ENCODE results near the gene METTL6.
"Not testable (repeated sequence)": the region's sequence is repeated elsewhere in the genome, so short reads cannot be mapped to it uniquely, and the experiment has no call there.

METTL6 gene

DNA sequence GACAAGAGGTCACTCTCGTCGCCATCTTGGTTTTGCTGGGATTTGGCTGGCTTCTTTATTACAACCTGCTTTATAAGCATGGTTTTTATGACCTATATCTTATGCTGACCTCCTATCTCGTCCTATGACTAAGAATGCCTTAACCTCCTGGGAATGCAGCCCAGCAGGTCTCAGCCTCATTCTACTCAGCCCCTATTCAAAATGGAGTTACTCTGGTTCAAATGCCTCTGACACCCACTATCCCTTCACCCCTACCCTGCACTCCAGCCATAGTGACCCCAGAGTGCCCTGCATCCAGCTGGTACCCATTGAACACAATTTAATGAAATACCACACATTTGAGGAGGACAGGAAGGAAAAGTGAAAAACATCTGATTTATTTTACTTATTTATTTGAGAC, 23.4 kb downstream of the METTL6 start:
- H3K36me3 Mint-ChIP-seq, result peaks cover 0 to 11% of the 10 kb centered on the region in 2 donors
- no peak for DNase-seq
- H3K4me1 Mint-ChIP-seq, result peaks cover 14 to 44% of the 10 kb centered on the region in 2 donors
- no peak overlapping the region for H3K4me3 Mint-ChIP-seq
- no peak for ATAC-seq (replicated peaks)
- no peaks in the 10 kb centered on the region for H3K27me3 Mint-ChIP-seq
- no peak overlapping the region for H3K27ac Mint-ChIP-seq
- H3K9me3 Mint-ChIP-seq, result no peaks in the 10 kb centered on the region

DNA sequence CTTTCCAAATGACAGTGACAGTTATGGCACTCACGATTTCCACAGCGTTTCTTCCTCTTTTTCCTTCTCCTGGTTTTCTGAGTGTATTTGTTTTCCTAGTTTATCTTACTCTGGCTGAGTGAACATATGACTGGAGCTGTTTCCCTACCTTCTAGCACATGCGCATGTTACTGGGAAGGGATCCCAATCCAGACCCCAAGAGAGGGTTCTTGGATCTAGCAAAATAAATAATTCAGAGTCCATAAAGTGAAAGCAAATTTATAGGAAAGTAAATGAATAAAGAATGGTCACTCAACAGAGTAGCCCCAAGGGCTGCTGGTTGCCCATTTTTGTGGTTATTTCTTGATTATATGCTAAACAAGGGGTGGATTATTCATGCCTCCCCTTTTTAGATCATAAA, 23.8 kb downstream of the METTL6 start:
- H3K27ac Mint-ChIP-seq, result no peak overlapping the region
- peaks cover 0 to 10% of the 10 kb centered on the region in 2 donors for H3K36me3 Mint-ChIP-seq
- peaks cover 14 to 44% of the 10 kb centered on the region in 2 donors for H3K4me1 Mint-ChIP-seq
- no peaks in the 10 kb centered on the region for H3K9me3 Mint-ChIP-seq
- no peak for ATAC-seq (replicated peaks)
- no peak for DNase-seq
- H3K4me3 Mint-ChIP-seq, result no peak overlapping the region
- H3K27me3 Mint-ChIP-seq, result no peaks in the 10 kb centered on the region

DNA sequence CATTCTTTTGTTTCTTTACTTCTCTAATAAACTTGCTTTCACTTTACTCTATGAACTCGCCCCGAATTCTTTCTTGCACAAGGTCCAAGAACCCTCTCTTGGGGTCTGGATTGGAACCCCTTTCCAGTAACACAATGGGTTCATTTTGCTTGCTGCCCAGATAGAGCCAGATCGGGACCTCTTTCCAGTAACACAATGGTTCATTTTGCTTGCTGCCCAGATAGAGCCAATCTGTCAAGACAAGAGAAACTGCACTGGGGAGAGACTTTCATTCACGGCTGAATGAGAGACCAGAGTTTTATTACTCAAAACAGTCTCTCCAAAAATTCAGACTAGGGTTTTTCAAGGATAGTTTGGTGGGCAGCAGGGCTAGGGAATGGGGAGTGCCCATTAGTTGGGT, 25.4 kb downstream of the METTL6 start:
- Mint-ChIP-seq H3K4me3 (no peak overlapping the region), H3K27me3 (no peaks in the 10 kb centered on the region), H3K9me3 (peaks cover 0 to 4% of the 10 kb centered on the region in 2 donors), H3K36me3 (peaks cover 9 to 15% of the 10 kb centered on the region in 2 donors), H3K27ac (peak overlapping the region; percentile 44), H3K4me1 (peaks cover 14 to 44% of the 10 kb centered on the region in 2 donors)
- no peak for DNase-seq
- ATAC-seq (replicated peaks), result no peak

DNA sequence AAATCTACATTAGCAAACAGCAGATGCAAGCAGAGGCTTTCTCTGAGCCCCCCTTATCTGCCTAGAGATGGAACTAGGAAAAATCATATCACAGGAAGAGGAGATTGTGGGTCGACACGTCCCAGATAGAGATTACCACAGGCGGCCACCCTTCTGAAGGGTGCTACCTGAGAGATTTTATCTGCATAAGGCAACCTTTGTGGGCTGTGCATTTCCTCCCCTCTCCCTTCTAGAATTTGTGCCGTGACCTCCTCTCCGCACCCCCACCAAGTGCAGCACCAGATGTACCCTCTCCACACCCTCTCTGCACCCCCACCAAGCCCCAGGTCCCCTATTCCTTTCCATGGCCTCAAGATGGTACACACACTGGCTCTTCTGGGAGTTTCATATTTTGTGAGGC, 27.4 kb downstream of the METTL6 start:
- ATAC-seq (replicated peaks) (no peak), DNase-seq (no peak)
- Mint-ChIP-seq H3K27me3 (no peaks in the 10 kb centered on the region), H3K4me3 (no peak overlapping the region), H3K36me3 (peaks cover 20 to 27% of the 10 kb centered on the region in 2 donors), H3K4me1 (peaks cover 14 to 44% of the 10 kb centered on the region in 2 donors), H3K27ac (no peak overlapping the region), H3K9me3 (peaks cover 0 to 4% of the 10 kb centered on the region in 2 donors)

DNA sequence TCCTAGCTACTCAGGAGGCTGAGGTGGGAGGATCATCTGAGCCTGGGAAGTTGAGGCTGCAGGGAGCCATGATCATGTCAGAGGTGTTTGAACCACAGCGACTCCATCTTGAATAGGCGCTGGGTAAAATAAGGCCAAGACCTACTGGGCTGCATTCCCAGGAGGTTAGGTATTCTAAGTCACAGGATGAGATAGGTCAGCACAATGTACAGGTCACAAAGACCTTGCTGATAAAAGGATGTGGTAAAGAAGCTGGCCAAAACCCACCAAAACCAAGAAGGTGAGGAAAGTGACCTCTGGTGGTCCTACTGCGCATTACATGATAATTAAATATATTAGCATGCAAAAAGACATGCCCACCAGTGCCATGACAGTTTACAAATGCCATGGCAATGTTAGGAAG, 28.6 kb downstream of the METTL6 start:
- not testable (repeated sequence) for DNase-seq; H3K4me3 Mint-ChIP-seq; H3K27ac Mint-ChIP-seq; H3K27me3 Mint-ChIP-seq; H3K9me3 Mint-ChIP-seq; ATAC-seq (replicated peaks)
- Mint-ChIP-seq H3K36me3 (peaks cover 20 to 30% of the 10 kb centered on the region in 2 donors), H3K4me1 (peaks cover 7 to 37% of the 10 kb centered on the region in 2 donors)

DNA sequence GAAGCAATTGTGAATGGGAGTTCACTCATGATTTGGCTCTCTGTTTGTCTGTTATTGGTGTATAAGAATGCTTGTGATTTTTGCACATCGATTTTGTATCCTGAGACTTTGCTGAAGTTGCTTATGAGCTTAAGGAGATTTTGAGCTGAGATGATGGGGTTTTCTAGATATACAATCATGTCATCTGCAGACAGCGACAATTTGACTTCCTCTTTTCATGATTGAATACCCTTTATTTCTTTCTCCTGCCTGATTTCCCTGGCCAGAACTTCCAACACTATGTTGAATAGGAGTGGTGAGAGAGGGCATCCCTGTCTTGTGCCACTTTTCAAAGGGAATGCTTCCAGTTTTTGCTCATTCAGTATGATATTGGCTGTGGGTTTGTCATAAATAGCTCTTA, 34.1 kb downstream of the METTL6 start:
- H3K9me3 Mint-ChIP-seq; ATAC-seq (replicated peaks); H3K4me3 Mint-ChIP-seq; H3K27ac Mint-ChIP-seq; H3K27me3 Mint-ChIP-seq; DNase-seq: not testable (repeated sequence)
- Mint-ChIP-seq H3K4me1 (peaks cover 19 to 30% of the 10 kb centered on the region in 2 donors), H3K36me3 (peaks cover 20 to 21% of the 10 kb centered on the region in 2 donors)

DNA sequence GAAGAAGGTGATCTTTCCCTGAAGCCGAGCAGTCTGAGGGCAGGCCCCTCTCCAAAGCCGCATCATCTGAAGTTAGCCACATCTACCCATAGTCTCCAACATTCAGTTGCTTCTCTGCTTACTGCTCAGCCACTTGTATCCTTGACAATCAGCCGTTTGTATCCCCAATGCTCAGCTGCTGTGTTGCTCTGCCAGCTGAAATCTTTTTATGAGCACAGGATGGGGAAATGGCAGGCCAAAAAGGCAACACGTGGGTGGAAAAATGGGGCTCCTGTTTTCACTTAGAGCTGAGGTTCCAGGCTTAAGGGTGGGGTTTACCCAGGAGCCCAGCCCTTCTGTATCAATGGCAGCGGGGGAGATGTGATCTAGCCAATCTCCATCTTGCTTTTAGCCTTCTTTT, 36.3 kb downstream of the METTL6 start:
- ATAC-seq (replicated peaks), result peak in 1 of 2 donors; percentile 50
- Mint-ChIP-seq H3K27ac (peak overlapping the region; percentile 31), H3K9me3 (peaks cover 2 to 3% of the 10 kb centered on the region in 2 donors), H3K27me3 (no peaks in the 10 kb centered on the region), H3K4me1 (peaks cover 33 to 53% of the 10 kb centered on the region in 2 donors), H3K4me3 (no peak overlapping the region), H3K36me3 (peaks cover 6 to 20% of the 10 kb centered on the region in 2 donors)
- no peak for DNase-seq

DNA sequence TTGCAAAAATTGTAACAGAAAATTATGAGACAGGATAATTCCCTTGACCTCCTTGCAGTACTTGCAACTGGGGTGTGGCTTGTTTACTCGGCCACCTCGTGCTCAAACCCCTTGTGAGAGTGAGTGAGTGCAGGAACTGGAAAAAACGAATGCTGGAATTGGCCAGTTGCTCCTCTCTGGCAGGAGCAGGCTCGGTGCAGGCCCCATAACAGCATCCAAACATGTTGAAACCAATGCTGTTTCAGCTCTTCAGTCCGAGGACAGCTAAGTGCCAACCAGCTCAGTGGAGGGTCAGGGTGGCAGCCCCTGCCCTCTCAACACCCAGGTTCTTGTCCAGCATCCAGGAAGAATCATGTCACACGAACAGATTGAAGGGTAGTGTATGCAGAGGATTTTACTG, 36.9 kb downstream of the METTL6 start:
- H3K27me3 Mint-ChIP-seq, result no peaks in the 10 kb centered on the region
- ATAC-seq (replicated peaks) (peak in 1 of 2 donors; percentile 22), DNase-seq (no peak)
- H3K36me3 Mint-ChIP-seq, result peaks cover 5 to 22% of the 10 kb centered on the region in 2 donors
- peak overlapping the region in 1 of 2 donors; percentile 1 for H3K4me3 Mint-ChIP-seq
- H3K27ac Mint-ChIP-seq, result no peak overlapping the region
- peaks cover 37 to 56% of the 10 kb centered on the region in 2 donors for H3K4me1 Mint-ChIP-seq
- peaks cover 6 to 7% of the 10 kb centered on the region in 2 donors for H3K9me3 Mint-ChIP-seq

DNA sequence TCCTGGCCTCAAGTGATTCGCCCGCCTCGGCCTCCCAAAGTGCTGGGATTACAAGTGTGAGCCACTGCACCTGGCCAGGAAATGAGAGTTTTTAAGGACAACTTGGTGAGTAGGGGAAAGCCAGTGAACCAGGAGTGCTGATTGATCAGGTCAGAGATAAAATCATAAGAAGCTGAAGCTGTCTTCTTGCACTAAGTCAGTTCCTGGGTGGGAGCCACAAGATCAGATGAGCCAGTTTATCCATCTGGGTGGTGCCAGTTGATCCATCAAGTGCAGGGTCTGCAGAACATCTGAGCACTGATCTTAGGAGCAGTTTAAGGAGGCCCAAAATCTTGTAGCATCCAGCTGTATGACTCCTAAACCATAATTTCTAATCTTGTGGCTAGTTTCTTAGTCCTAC, 39.0 kb downstream of the METTL6 start:
- not testable (repeated sequence) for H3K9me3 Mint-ChIP-seq; DNase-seq; ATAC-seq (replicated peaks); H3K27ac Mint-ChIP-seq; H3K4me3 Mint-ChIP-seq; H3K27me3 Mint-ChIP-seq
- H3K36me3 Mint-ChIP-seq, result peaks cover 5 to 18% of the 10 kb centered on the region in 2 donors
- peaks cover 53 to 66% of the 10 kb centered on the region in 2 donors for H3K4me1 Mint-ChIP-seq

DNA sequence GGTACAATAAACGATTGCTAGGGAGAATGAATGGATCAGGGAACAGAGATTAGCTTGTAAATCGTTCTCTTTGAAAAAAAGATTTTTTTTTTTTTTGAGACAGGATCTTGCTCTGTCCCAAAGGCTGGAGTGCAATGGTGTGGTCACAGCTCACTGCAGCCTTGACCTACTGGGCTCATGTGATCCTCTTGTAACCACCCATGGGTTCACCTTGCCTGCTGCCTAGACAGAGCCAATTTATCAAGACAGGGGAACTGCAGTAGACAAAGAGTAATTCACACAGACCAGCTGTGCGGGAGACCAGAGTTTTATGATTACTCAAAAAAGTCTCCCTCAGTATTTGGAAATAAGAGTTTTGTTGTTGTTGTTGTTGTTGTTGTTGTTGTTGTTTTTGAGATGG, 39.6 kb downstream of the METTL6 start:
- no peak for ATAC-seq (replicated peaks)
- peaks cover 50 to 63% of the 10 kb centered on the region in 2 donors for H3K4me1 Mint-ChIP-seq
- peak overlapping the region; percentile 17 for H3K27ac Mint-ChIP-seq

DNA sequence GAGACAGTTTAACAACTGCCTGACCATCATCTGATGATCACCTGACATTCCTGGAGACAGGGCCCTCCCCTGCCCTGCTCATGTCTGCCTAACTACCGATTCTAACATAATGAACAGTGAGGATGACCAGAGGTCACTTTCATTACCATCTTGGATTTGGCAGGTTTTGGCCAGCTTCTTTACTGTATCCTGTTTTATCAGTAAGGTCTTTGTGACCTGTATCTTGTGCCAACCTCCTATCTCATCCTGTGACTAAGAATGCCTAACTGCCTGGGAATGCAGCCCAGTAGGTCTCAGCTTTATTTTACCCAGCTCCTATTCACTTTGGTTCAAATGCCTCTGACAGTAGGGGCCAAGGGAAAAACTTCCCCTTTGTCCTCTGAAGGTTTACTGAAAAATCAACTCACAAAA, 40.2 kb downstream of the METTL6 start:
- Mint-ChIP-seq H3K4me1 (peaks cover 56 to 68% of the 10 kb centered on the region in 2 donors), H3K9me3 (peaks cover 6 to 9% of the 10 kb centered on the region in 2 donors), H3K27me3 (no peaks in the 10 kb centered on the region), H3K4me3 (no peak overlapping the region), H3K36me3 (peaks cover 5 to 20% of the 10 kb centered on the region in 2 donors), H3K27ac (peak overlapping the region; percentile 14)
- no peak for DNase-seq
- no peak for ATAC-seq (replicated peaks)

More for the DNA sequence above, 39.6 kb downstream of the METTL6 start:
- Mint-ChIP-seq H3K36me3 (peaks cover 5 to 18% of the 10 kb centered on the region in 2 donors), H3K27me3 (no peaks in the 10 kb centered on the region), H3K4me3 (no peak overlapping the region), H3K9me3 (peaks cover 6 to 9% of the 10 kb centered on the region in 2 donors)
- no peak for DNase-seq

DNA sequence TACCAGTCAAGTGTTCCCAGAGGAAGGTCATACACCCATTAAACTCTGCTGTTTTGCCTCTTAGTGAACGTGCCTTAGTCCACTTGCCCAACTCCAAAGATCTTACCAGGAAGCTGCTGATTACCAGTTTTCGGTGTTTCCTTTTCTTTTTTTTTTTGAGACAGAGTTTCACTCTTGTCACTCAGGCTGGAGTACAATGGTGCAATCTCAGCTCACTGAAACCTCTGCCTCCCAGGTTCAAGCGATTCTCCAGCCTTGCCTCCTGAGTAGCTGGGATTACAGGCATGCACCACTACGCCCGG, 40.7 kb downstream of the METTL6 start:
- not testable (repeated sequence) for H3K4me3 Mint-ChIP-seq; H3K9me3 Mint-ChIP-seq; DNase-seq; H3K27ac Mint-ChIP-seq; H3K27me3 Mint-ChIP-seq; ATAC-seq (replicated peaks)
- Mint-ChIP-seq H3K36me3 (peaks cover 5 to 21% of the 10 kb centered on the region in 2 donors), H3K4me1 (peaks cover 56 to 71% of the 10 kb centered on the region in 2 donors)

DNA sequence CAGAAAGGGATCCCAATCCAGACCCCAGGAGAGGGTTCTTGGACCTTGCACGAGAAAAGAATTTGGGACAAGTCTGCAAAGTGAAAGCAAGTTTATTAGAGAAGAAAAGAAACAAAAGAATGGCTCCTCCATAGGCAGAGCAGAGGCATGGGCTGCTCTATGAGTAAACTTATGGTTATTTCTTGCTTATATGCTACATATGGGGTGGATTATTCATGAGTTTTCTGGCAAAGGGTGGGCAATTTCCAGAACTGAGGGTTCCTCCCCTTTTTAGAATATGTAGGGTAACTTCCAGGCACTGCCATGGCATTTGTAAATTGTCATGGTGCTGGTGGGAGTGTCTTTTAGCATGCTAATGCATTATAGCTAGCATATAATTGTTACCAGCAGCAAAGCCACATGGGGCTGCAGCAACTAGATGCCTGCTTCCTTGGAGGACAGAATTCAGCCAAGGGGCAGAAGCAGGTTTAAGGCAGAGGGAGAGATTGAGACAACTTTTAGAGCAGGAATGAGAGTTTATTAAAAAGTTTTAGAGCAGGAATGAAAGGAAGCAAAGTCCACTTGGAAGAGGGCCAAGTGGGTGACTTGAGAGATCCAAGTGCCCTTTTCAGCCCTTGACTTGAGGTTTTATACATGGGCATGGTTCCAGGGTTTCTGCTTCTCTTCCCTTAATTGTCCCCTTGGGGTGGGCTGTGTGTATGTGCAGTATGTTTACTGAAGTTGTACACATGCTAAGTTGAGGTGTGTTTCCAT, 41.3 kb downstream of the METTL6 start:
- H3K27ac Mint-ChIP-seq, result no peak overlapping the region
- no peak overlapping the region for H3K4me3 Mint-ChIP-seq
- peaks cover 59 to 75% of the 10 kb centered on the region in 2 donors for H3K4me1 Mint-ChIP-seq
- DNase-seq (no peak), ATAC-seq (replicated peaks) (no peak)
- H3K9me3 Mint-ChIP-seq, result peaks cover 6 to 9% of the 10 kb centered on the region in 2 donors
- H3K27me3 Mint-ChIP-seq, result no peaks in the 10 kb centered on the region
- H3K36me3 Mint-ChIP-seq, result peaks cover 5 to 21% of the 10 kb centered on the region in 2 donors

DNA sequence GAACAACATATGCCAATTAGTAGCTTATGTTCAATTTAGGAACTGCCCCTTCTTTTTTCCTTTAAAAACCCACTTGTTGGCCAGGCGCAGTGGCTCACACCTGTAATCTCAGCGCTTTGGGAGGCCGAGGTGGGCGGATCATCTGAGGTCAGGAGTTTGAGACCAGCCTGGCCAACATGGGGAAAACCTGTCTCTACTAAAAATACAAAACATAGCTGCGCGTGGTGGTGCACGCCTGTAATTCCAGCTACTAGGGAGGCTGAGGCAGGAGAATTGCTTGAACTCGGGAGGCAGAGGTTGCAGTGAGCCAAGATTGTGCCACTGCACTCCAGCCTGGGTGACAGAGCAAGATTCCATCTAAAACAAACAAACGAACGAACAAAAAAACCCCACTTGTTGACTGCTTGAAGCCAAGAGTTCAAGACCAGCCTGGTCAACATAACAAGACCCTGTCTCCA, 42.1 kb downstream of the METTL6 start:
- ATAC-seq (replicated peaks), result peak in 1 of 2 donors; percentile 40
- H3K27ac Mint-ChIP-seq, result peak overlapping the region; percentile 87
- H3K4me3 Mint-ChIP-seq, result peak overlapping the region in 1 of 2 donors; percentile 49

More for the DNA sequence above, 42.1 kb downstream of the METTL6 start:
- Mint-ChIP-seq H3K36me3 (peaks cover 5 to 21% of the 10 kb centered on the region in 2 donors), H3K4me1 (peaks cover 52 to 69% of the 10 kb centered on the region in 2 donors)
- not testable (repeated sequence) for H3K27me3 Mint-ChIP-seq, H3K9me3 Mint-ChIP-seq
- peak; percentile 24 for DNase-seq

Data from stimulated activated naive B cell treated with anti-CD40 and anti-IgM and Interleukin-4, amounts not matched to agents 10 μg/mL and 1 μg/mL and 100 μg/mL, for 72 hours (primary cell).